IMR-90 (cell line): ENCODE data around the gene PTEN. TPM values are rescaled to one million over a fixed set of nuclear protein-coding genes. Genes with fewer than 3 reads are reported as not detected.

Experiments used
- ATAC-seq: fragments of 200-7000 bp; cut with Tn5 transposase; 2 replicates; pipeline ENCODE4 v1.9.1; 2020; ENCODE audit warnings: low read depth, mild to moderate bottlenecking, moderate library complexity
- BruUV-seq: library from RNA; stranded (reverse); fragments of 400-500 nt; replicated peaks from 2 replicates; lab custom pipeline; 2021; lab: Mats Ljungman, UMichigan
- CTCF ChIA-PET: fragments of 300-600 bp; formaldehyde crosslinking; extraction: SDS; loops from one replicate; lab custom pipeline; 2021; ENCODE audit warnings: antibody characterized with exemption; lab: Yijun Ruan, JAX
- POLR2A ChIA-PET: fragments of 300-600 bp; sonication (Branson Sonifier 250); formaldehyde crosslinking; loops from one replicate; lab custom pipeline; 2022; ENCODE audit warnings: antibody characterized with exemption; ENCODE audit not compliant: unreplicated experiment; lab: Charles Lee
- DNase-seq: peaks from one replicate; pipeline ENCODE4 v3.0.0; 2013
- H2AFZ ChIP-seq: replicated peaks from 2 replicates; pipeline ENCODE3; 2013; ENCODE audit warnings: low read length, mild to moderate bottlenecking; ENCODE audit not compliant: poor library complexity
- H2AK5ac ChIP-seq: 2 replicates; pipeline ENCODE4 v1.6.1; 2013; ENCODE audit warnings: low read depth, low read length, inconsistent platforms
- H2AK9ac ChIP-seq: replicated peaks from 2 replicates; pipeline ENCODE3; 2013; ENCODE audit warnings: mild to moderate bottlenecking, low read depth, low read length, moderate library complexity; ENCODE audit not compliant: poor library complexity
- H2BK120ac ChIP-seq: 2 replicates; pipeline ENCODE4 v1.6.1; 2013; ENCODE audit warnings: low read depth, low read length, inconsistent platforms
- H2BK15ac ChIP-seq: 3 replicates; pipeline ENCODE4 v1.6.1; 2013; ENCODE audit warnings: low read depth, low read length, inconsistent platforms
- H2BK20ac ChIP-seq: 2 replicates; pipeline ENCODE4 v1.6.1; 2013; ENCODE audit warnings: low read depth, mild to moderate bottlenecking, inconsistent platforms, low read length, moderate library complexity
- H2BK5ac ChIP-seq: 2 replicates; pipeline ENCODE4 v1.6.1; 2013; ENCODE audit warnings: mild to moderate bottlenecking, low read depth, low read length, inconsistent platforms; ENCODE audit not compliant: poor library complexity, severe bottlenecking
- H3K14ac ChIP-seq: replicated peaks from 2 replicates; pipeline ENCODE4 v1.6.1; 2013; ENCODE audit warnings: low read depth, low read length, inconsistent platforms
- H3K18ac ChIP-seq: 2 replicates; pipeline ENCODE4 v1.6.1; 2013; ENCODE audit warnings: low read depth, low read length, control low read depth
- H3K23ac ChIP-seq: 2 replicates; pipeline ENCODE4 v1.6.1; 2013; ENCODE audit warnings: low read depth, low read length, inconsistent platforms
- H3K27ac ChIP-seq: 2 replicates; pipeline ENCODE4 v1.5.1; 2013; ENCODE audit warnings: mild to moderate bottlenecking, control low read depth, low read length; ENCODE audit not compliant: insufficient read depth
- H3K27me3 ChIP-seq: 2 replicates; pipeline ENCODE4 v1.6.1; 2013; ENCODE audit warnings: low read length; ENCODE audit not compliant: control insufficient read depth, insufficient read depth
- H3K36me3 ChIP-seq: 2 replicates; pipeline ENCODE4 v1.6.1; 2013; ENCODE audit warnings: low read length, mixed read lengths; ENCODE audit not compliant: control insufficient read depth, insufficient read depth
- H3K4ac ChIP-seq: 2 replicates; pipeline ENCODE4 v1.6.1; 2013; ENCODE audit warnings: low read depth, low read length, inconsistent platforms
- H3K4me1 ChIP-seq: 2 replicates; pipeline ENCODE4 v1.6.1; 2013; ENCODE audit warnings: low read length, mixed read lengths; ENCODE audit not compliant: control insufficient read depth, insufficient read depth
- H3K4me2 ChIP-seq: 2 replicates; pipeline ENCODE4 v1.6.1; 2013; ENCODE audit warnings: low read depth, mild to moderate bottlenecking, control low read depth, low read length, moderate library complexity
- H3K4me3 ChIP-seq: 2 replicates; pipeline ENCODE4 v1.5.1; 2013; ENCODE audit warnings: low read depth, mild to moderate bottlenecking, control low read depth, low read length, moderate library complexity; ENCODE audit not compliant: insufficient read depth
- H3K56ac ChIP-seq: 2 replicates; pipeline ENCODE4 v1.6.1; 2013; ENCODE audit warnings: low read length, inconsistent platforms; ENCODE audit not compliant: insufficient read depth; ENCODE audit errors: extremely low read depth
- H3K79me1 ChIP-seq, 2 experiments: 2 replicates each; pipeline ENCODE4 v1.6.1; 2013; ENCODE audit warnings: low read length in 2 of 2, inconsistent platforms in 1 of 2, low read depth in 1 of 2
- H3K9ac ChIP-seq: 2 replicates; pipeline ENCODE4 v1.6.1; 2013; ENCODE audit warnings: low read depth, low read length, control low read depth
- H3K9me1 ChIP-seq: 2 replicates; pipeline ENCODE4 v1.6.1; 2013; ENCODE audit warnings: low read length, inconsistent platforms; ENCODE audit not compliant: insufficient read depth
- H3K9me3 ChIP-seq: 2 replicates; pipeline ENCODE4 v1.6.1; 2013; ENCODE audit warnings: low read length; ENCODE audit not compliant: control insufficient read depth, insufficient read depth
- H4K20me1 ChIP-seq: 2 replicates; pipeline ENCODE4 v1.6.1; 2013; ENCODE audit warnings: low read length, inconsistent platforms; ENCODE audit not compliant: insufficient read depth
- H4K5ac ChIP-seq: 2 replicates; pipeline ENCODE4 v1.6.1; 2013; ENCODE audit warnings: mild to moderate bottlenecking, low read depth, low read length, control low read depth
- H4K8ac ChIP-seq, 2 experiments: 2 replicates each; pipeline ENCODE4 v1.6.1; 2013; ENCODE audit warnings: low read depth in 2 of 2, low read length in 2 of 2, control low read depth in 1 of 2, inconsistent platforms in 1 of 2
- H4K91ac ChIP-seq: 2 replicates; pipeline ENCODE4 v1.6.1; 2013; ENCODE audit warnings: low read depth, low read length, inconsistent platforms; ENCODE audit not compliant: insufficient read depth
- BHLHE40 ChIP-seq: fragments of 150-350 bp; IDR thresholded peaks from 2 replicates; pipeline ENCODE4 v1.6.1; 2016; ENCODE audit warnings: mild to moderate bottlenecking, low read depth, low read length
- CEBPB ChIP-seq: IDR thresholded peaks from 2 replicates; pipeline ENCODE4 v1.6.1; 2012; ENCODE audit warnings: low read depth, low read length, improper control_type of control experiment
- MXI1 ChIP-seq: IDR thresholded peaks from 2 replicates; pipeline ENCODE4 v1.6.1; 2012; ENCODE audit warnings: low read depth, mild to moderate bottlenecking, low read length, moderate library complexity, borderline replicate concordance
- RCOR1 ChIP-seq: IDR thresholded peaks from 2 replicates; pipeline ENCODE4 v1.6.1; 2012; ENCODE audit warnings: mild to moderate bottlenecking, low read length, improper control_type of control experiment; ENCODE audit not compliant: insufficient replicate concordance
- WGBS, 2 experiments: methylation state at CpG; one replicate each; pipeline versions ENCODE4 v1.1.5 to v1.1.7; 2013; ENCODE audit warnings: missing lambda C conversion rate in 2 of 2; ENCODE audit not compliant: insufficient read length in 1 of 2; ENCODE audit errors: extremely low coverage in 2 of 2; 5-methylcytosine and 5-hydroxymethylcytosine counted together
- dilution Hi-C: fragments of 300-500 bp; cut with HindIII; formaldehyde crosslinking; loops from one replicate; pipeline ENCODE4 v1.14.3; 2018; ENCODE audit warnings: low sequenced_read_pairs; ENCODE audit not compliant: unreplicated experiment
- in situ Hi-C: fragments of 300-500 bp; cut with MboI; formaldehyde crosslinking; loops from 3 replicates; pipeline ENCODE4 v1.14.3; 2019; ENCODE audit warnings: low sequenced_read_pairs, inconsistent platforms, mixed read lengths
- intact Hi-C: fragments of 100-400 bp; cut with micrococcal nuclease; formaldehyde crosslinking; loops from 2 replicates; pipeline ENCODE4 v1.10.0; 2022
- polyA plus RNA-seq, 3 experiments: library from polyadenylated mRNA; depleted of rRNA; stranded (reverse); fragments of >200 nt; gene quantifications; 2 replicates each; pipeline ENCODE4 v1.2.3, GENCODE V29; 2012; ENCODE audit warnings: low replicate concordance in 1 of 3
- total RNA-seq: library from RNA; depleted of rRNA; stranded (reverse); fragments of >200 nt; gene quantifications from 2 replicates; pipeline ENCODE4 v1.2.3, GENCODE V29; 2012

Gene PTEN
- total and polyA plus RNA-seq, 2 of the 4 experiments (the other 2 are of a cell fraction) = 12.0 to 38.9 TPM

DNA sequence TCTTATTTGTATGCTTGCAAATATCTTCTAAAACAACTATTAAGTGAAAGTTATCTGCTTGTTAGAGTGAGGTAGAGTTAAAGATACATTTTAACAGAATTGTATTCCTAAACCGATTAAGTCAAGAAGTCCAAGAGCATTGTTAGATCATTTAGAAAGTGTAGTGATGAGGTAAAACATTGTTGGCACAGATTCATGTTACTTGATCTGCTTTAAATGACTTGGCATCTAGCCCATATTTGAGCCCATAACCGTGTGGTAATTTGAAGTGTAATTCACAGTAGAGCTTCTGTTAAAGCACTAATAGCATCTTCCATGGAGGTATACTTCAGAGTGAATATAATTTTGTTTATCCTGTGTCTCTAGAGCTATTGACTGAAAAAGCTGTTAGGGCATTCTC is 62.1 kb downstream of the PTEN start:
- BruUV-seq = no TSS peak
- no peak overlapping the region for H3K27ac ChIP-seq

More for the DNA sequence above, 62.1 kb downstream of the PTEN start:
- Histone ChIP-seq H3K18ac (no peak overlapping the region), H4K91ac (no peak overlapping the region), H3K36me3 (peaks cover 6% of the 10 kb centered on the region), H4K5ac (no peak overlapping the region), H3K56ac (no peak overlapping the region), H2AK5ac (no peak overlapping the region), H3K9me3 (no peaks in the 10 kb centered on the region), H3K4me1 (peaks cover 1% of the 10 kb centered on the region; the same call in 1 of the 2 replicates), H2BK15ac (no peak overlapping the region), H2BK120ac (no peak overlapping the region), H3K23ac (no peak overlapping the region), H2AK9ac (no peak overlapping the region), H2BK5ac (no peak overlapping the region), H3K14ac (no peak overlapping the region), H2BK20ac (no peak overlapping the region), H3K4me3 (no peak overlapping the region), H2AFZ (no peak overlapping the region), H4K20me1 (peaks cover 77% of the 10 kb centered on the region), H4K8ac (no peak overlapping the region), H3K9me1 (peaks cover 10% of the 10 kb centered on the region), H3K9ac (no peak overlapping the region), H3K27me3 (no peaks in the 10 kb centered on the region), H3K4ac (no peak overlapping the region), H3K4me2 (no peak overlapping the region), H3K79me1 (peaks cover 30 to 68% of the 10 kb centered on the region in 2 experiments)
- no peak for ATAC-seq
- 67% methylated on average over 1 of the region's 2 CpGs; no CpG with 5 or more reads in 1 of the 2 experiments for WGBS, 2 experiments
- ChIA-PET CTCF (interaction anchor here (0.6 kb wide), 1 partner anchor 92 kb away, joined by 3 read pairs; no protein-coding TSS in a partner anchor), POLR2A (no interaction called here)
- DNase-seq = no peak
- dilution Hi-C loops = no loop called here
- intact Hi-C loops = no loop called here
- in situ Hi-C loops = no loop called here
- TF ChIP-seq RCOR1 = no peak
- TF ChIP-seq MXI1 = no peak
- no peak for TF ChIP-seq CEBPB
- TF ChIP-seq BHLHE40 = no peak
